Measurements from ENCODE around the gene CHSY1. TPM values are rescaled to one million over a fixed set of nuclear protein-coding genes. Genes with fewer than 3 reads are reported as not detected.

The CHSY1 gene
- total RNA-seq, 1 donor from 2014 or later = 23.3 TPM

GRCh38 chr15:101203029-101203573 lies 48.7 kb downstream of the CHSY1 start:
- no peak overlapping the region for H3K27ac Mint-ChIP-seq
- H3K9me3 ChIP-seq (ENCODE audit: low read depth) = no peaks in the 10 kb centered on the region
- no peaks in the 10 kb centered on the region for H3K27me3 Mint-ChIP-seq (ENCODE audit: insufficient read depth, low read depth)
- H3K27me3 ChIP-seq = no peaks in the 10 kb centered on the region
- H3K4me2 ChIP-seq = no peak overlapping the region
- no peak overlapping the region for H2AFZ ChIP-seq (replicated peaks)
- no peak for TF ChIP-seq EZH2phosphoT487 (IDR thresholded peaks at IDR 0.05)
- H3F3A ChIP-seq (ENCODE audit: low read depth) = peaks cover 23% of the 10 kb centered on the region
- peaks cover 15% of the 10 kb centered on the region for H3K36me3 Mint-ChIP-seq
- H3K36me3 ChIP-seq = no peaks in the 10 kb centered on the region
- H3K4me3 Mint-ChIP-seq = no peak overlapping the region
- H3K4me1 ChIP-seq = peaks cover 36% of the 10 kb centered on the region
- no peak overlapping the region for H3K4me3 ChIP-seq
- H3K27ac ChIP-seq = no peak overlapping the region
- H3K4me1 Mint-ChIP-seq = peaks cover 54% of the 10 kb centered on the region
- no peak for DNase-seq (ENCODE audit: low spot score)
- H3K9ac ChIP-seq = no peak overlapping the region
- no peaks in the 10 kb centered on the region for H3K9me3 Mint-ChIP-seq
- H4K20me1 ChIP-seq (ENCODE audit: low read depth) = peaks cover 82% of the 10 kb centered on the region
- peaks cover 89% of the 10 kb centered on the region for H3K79me2 ChIP-seq (ENCODE audit: low read depth)

GRCh38 chr15:101201411-101202174 lies 50.3 kb downstream of the CHSY1 start:
- peaks cover 60% of the 10 kb centered on the region for H3K4me1 Mint-ChIP-seq
- no peaks in the 10 kb centered on the region for H3K27me3 ChIP-seq
- peaks cover 23% of the 10 kb centered on the region for H3F3A ChIP-seq (ENCODE audit: low read depth)
- peaks cover 39% of the 10 kb centered on the region for H3K4me1 ChIP-seq
- peaks cover 86% of the 10 kb centered on the region for H4K20me1 ChIP-seq (ENCODE audit: low read depth)
- peak overlapping the region; percentile 69 for H3K27ac ChIP-seq
- no peaks in the 10 kb centered on the region for H3K36me3 ChIP-seq
- no peaks in the 10 kb centered on the region for H3K27me3 Mint-ChIP-seq (ENCODE audit: insufficient read depth, low read depth)
- peak; percentile 90 for DNase-seq (ENCODE audit: low spot score)
- H3K9ac ChIP-seq = no peak overlapping the region
- peak overlapping the region; percentile 64 for H3K4me2 ChIP-seq
- TF ChIP-seq CTCF (IDR thresholded peaks at IDR 0.05) = no peak
- TF ChIP-seq EZH2 (IDR thresholded peaks at IDR 0.05) = no peak
- TF ChIP-seq EZH2phosphoT487 (IDR thresholded peaks at IDR 0.05) = no peak
- peaks cover 8% of the 10 kb centered on the region for H3K36me3 Mint-ChIP-seq
- no peaks in the 10 kb centered on the region for H3K9me3 Mint-ChIP-seq
- no peak overlapping the region for H2AFZ ChIP-seq (replicated peaks)
- no peak overlapping the region for H3K4me3 ChIP-seq
- peaks cover 89% of the 10 kb centered on the region for H3K79me2 ChIP-seq (ENCODE audit: low read depth)
- H3K4me3 Mint-ChIP-seq = peak overlapping the region; percentile 67
- peak overlapping the region; percentile 27 for H3K27ac Mint-ChIP-seq
- no peaks in the 10 kb centered on the region for H3K9me3 ChIP-seq (ENCODE audit: low read depth)

DNA sequence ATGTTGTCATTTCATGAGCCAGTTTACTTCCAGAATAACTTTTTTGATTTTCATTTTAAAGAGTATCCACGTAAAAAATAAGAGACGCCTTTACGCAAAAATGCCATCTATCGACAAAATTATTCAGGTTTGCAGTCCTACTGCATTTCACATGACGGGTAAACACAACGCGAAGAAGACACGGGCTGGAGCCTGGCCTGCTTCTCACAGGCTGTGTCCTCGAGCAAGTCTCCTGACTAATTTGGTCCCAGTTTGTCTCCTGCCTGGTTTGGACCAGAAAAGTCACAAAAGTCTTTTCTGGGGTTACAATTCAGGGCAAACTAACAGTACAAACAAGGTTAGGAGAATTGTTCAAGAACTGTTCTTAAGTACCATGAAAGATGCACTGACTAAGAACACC lies 51.7 kb downstream of the CHSY1 start:
- H3K27me3 ChIP-seq = no peaks in the 10 kb centered on the region
- peaks cover 85% of the 10 kb centered on the region for H4K20me1 ChIP-seq (ENCODE audit: low read depth)
- H3K79me2 ChIP-seq (ENCODE audit: low read depth) = peaks cover 89% of the 10 kb centered on the region
- no peak overlapping the region for H3K9ac ChIP-seq
- peaks cover 4% of the 10 kb centered on the region for H3K36me3 Mint-ChIP-seq
- DNase-seq (ENCODE audit: low spot score) = no peak
- TF ChIP-seq CTCF (IDR thresholded peaks at IDR 0.05) (no peak), EZH2 (IDR thresholded peaks at IDR 0.05) (no peak), EZH2phosphoT487 (IDR thresholded peaks at IDR 0.05) (no peak)
- peak overlapping the region; percentile 46 for H3K4me3 Mint-ChIP-seq
- H3K9me3 Mint-ChIP-seq = no peaks in the 10 kb centered on the region
- H3K27ac Mint-ChIP-seq = no peak overlapping the region
- H3K36me3 ChIP-seq = no peaks in the 10 kb centered on the region
- H3K4me2 ChIP-seq = no peak overlapping the region
- peaks cover 23% of the 10 kb centered on the region for H3F3A ChIP-seq (ENCODE audit: low read depth)
- no peak overlapping the region for H2AFZ ChIP-seq (replicated peaks)
- H3K27me3 Mint-ChIP-seq (ENCODE audit: insufficient read depth, low read depth) = no peaks in the 10 kb centered on the region
- H3K4me1 Mint-ChIP-seq = peaks cover 59% of the 10 kb centered on the region
- no peak overlapping the region for H3K27ac ChIP-seq
- H3K9me3 ChIP-seq (ENCODE audit: low read depth) = no peaks in the 10 kb centered on the region
- H3K4me3 ChIP-seq = no peak overlapping the region
- H3K4me1 ChIP-seq = peaks cover 39% of the 10 kb centered on the region

- Histone ChIP-seq H3K4me2 (peak overlapping the region; percentile 45), H3K4me1 (peaks cover 39% of the 10 kb centered on the region), H3K27me3 (no peaks in the 10 kb centered on the region), H3K36me3 (no peaks in the 10 kb centered on the region), H3K27ac (peak overlapping the region; percentile 20), H3K79me2 (ENCODE audit: low read depth) (peaks cover 89% of the 10 kb centered on the region), H3K4me3 (no peak overlapping the region), H2AFZ (replicated peaks) (no peak overlapping the region), H3K9me3 (ENCODE audit: low read depth) (no peaks in the 10 kb centered on the region), H3K9ac (no peak overlapping the region), H4K20me1 (ENCODE audit: low read depth) (peaks cover 86% of the 10 kb centered on the region), H3F3A (ENCODE audit: low read depth) (peaks cover 23% of the 10 kb centered on the region)
- Mint-ChIP-seq H3K27me3 (ENCODE audit: insufficient read depth, low read depth) (no peaks in the 10 kb centered on the region), H3K4me3 (peak overlapping the region; percentile 5), H3K9me3 (no peaks in the 10 kb centered on the region), H3K4me1 (peaks cover 59% of the 10 kb centered on the region), H3K27ac (peak overlapping the region; percentile 1), H3K36me3 (peaks cover 3% of the 10 kb centered on the region)
- no peak for DNase-seq (ENCODE audit: low spot score)
- TF ChIP-seq EZH2 (IDR thresholded peaks at IDR 0.05) (no peak), EZH2phosphoT487 (IDR thresholded peaks at IDR 0.05) (no peak), CTCF (IDR thresholded peaks at IDR 0.05) (no peak)
Observed at GRCh38 chr15:101198800-101199199, 53.0 kb downstream of the CHSY1 start.

Measured in neural progenitor cell (in vitro differentiated cells).